ENCODE measurements around the gene LOXL4. TPM values are rescaled to one million over a fixed set of nuclear protein-coding genes. Genes with fewer than 3 reads are reported as not detected.
A peak's percentile ranks its signal among the peaks of the same experiment; 100 is the strongest.

Gene LOXL4
- total and polyA plus RNA-seq, 3 experiments from 2014 or later: 0.43 TPM; not detected in 2

DNA sequence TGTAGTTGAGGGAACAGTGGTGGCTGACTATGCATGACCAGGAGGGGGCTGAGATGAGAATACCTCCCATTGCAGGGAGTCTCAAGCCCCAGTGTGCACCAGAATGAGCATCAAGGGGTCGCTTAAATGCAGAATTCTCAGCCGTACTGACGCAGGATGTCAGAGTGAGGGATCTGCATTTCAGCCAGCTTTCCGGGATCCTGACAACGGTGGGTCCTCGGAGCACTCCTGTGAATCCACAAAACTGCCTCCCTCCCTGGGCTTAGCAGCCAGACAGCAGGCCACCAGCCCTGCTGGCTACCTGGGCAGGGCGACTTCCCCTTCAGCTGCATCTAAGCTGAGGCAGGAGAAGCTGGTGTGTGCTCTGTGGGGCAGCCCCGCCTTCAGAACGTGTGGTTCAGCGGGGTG, 21.8 kb upstream of the LOXL4 start:
- CTCF ChIA-PET: no interaction called here
- Mint-ChIP-seq H3K9me3 (no peaks in the 10 kb centered on the region), H3K27ac (no peak overlapping the region), H3K36me3 (no peaks in the 10 kb centered on the region), H3K4me1 (no peaks in the 10 kb centered on the region), H3K4me3 (no peak overlapping the region), H3K27me3 (peaks cover 18 to 34% of the 10 kb centered on the region in 2 donors)
- peak in 1 of 5 donors; percentile 18 for DNase-seq
- no peaks in the 10 kb centered on the region for H3K27me3 ChIP-seq (ENCODE audit: insufficient read depth, low read length, poor library complexity, severe bottlenecking)
- no peaks in the 10 kb centered on the region for H3K4me1 ChIP-seq (ENCODE audit: insufficient read depth, low read length)
- no peaks in the 10 kb centered on the region for H3K9me3 ChIP-seq (ENCODE audit: low read length)
- H3K27ac ChIP-seq (ENCODE audit: low read depth, low read length): no peak overlapping the region
- H3K4me3 ChIP-seq (ENCODE audit: low read length): no peak overlapping the region
- no peaks in the 10 kb centered on the region for H3K36me3 ChIP-seq (ENCODE audit: insufficient read depth, low read length)
- POLR2A ChIA-PET: no interaction called here

DNA sequence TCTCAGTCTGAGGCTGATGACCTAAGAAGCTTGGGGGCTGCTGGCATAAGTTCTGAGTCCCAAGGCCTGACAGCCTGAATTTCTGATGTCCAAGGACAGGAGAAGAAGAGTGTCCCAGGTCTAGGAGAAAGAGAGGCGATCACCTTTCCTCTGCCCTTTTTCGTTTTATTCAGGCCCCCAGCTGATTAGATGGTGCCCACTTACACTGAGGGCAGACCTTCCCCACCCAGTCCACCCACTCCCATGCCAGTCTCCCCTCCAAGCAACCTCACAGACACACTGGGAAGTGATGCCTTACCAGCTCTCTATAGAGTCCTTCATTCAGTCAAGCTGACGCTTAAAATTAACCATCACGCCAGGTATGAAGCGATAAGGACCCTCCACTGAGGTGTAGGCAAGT, 19.3 kb upstream of the LOXL4 start:
- no peak overlapping the region for H3K27ac ChIP-seq (ENCODE audit: low read depth, low read length)
- CTCF ChIA-PET: no interaction called here
- Mint-ChIP-seq H3K4me1 (no peaks in the 10 kb centered on the region), H3K27me3 (peaks cover 19 to 43% of the 10 kb centered on the region in 2 donors), H3K27ac (no peak overlapping the region), H3K36me3 (peaks cover 0 to under 1% (median 0%) of the 10 kb centered on the region in 3 donors), H3K9me3 (peaks cover 0 to 3% (median 0%) of the 10 kb centered on the region in 5 donors), H3K4me3 (no peak overlapping the region)
- H3K9me3 ChIP-seq (ENCODE audit: low read length): no peaks in the 10 kb centered on the region
- POLR2A ChIA-PET: no interaction called here
- H3K36me3 ChIP-seq (ENCODE audit: insufficient read depth, low read length): no peaks in the 10 kb centered on the region
- DNase-seq: no peak
- H3K27me3 ChIP-seq (ENCODE audit: insufficient read depth, low read length, poor library complexity, severe bottlenecking): no peaks in the 10 kb centered on the region
- no peak overlapping the region for H3K4me3 ChIP-seq (ENCODE audit: low read length)
- no peaks in the 10 kb centered on the region for H3K4me1 ChIP-seq (ENCODE audit: insufficient read depth, low read length)

DNA sequence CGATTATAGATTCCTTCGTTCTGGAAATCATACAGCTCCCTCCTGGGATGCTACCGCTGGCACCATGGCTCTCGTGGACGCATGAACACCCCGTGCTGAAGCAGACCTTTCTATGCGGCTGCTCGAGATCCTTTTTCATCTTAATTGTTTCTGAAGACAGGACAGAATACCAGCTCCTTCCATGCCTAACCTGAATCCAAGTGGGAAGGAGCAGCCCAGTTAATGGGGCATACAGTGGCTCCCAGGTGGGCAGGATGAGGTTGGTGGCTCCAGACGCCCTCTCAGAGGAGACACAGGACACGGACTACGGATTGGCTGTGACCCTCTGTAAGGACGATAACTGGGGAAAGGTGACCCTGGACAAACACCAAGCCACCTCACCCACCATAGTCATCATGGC, 18.4 kb upstream of the LOXL4 start:
- CTCF ChIA-PET: no interaction called here
- DNase-seq: no peak
- Mint-ChIP-seq H3K4me3 (no peak overlapping the region), H3K27me3 (peaks cover 19 to 49% of the 10 kb centered on the region in 2 donors), H3K9me3 (peaks cover 0 to 12% (median 7%) of the 10 kb centered on the region in 5 donors), H3K4me1 (no peaks in the 10 kb centered on the region), H3K27ac (peak overlapping the region in 1 of 8 donors; percentile 81), H3K36me3 (peaks cover 0 to 10% (median 2%) of the 10 kb centered on the region in 3 donors)
- Histone ChIP-seq H3K27me3 (ENCODE audit: insufficient read depth, low read length, poor library complexity, severe bottlenecking) (no peaks in the 10 kb centered on the region), H3K4me1 (ENCODE audit: insufficient read depth, low read length) (no peaks in the 10 kb centered on the region), H3K4me3 (ENCODE audit: low read length) (no peak overlapping the region), H3K36me3 (ENCODE audit: insufficient read depth, low read length) (no peaks in the 10 kb centered on the region), H3K9me3 (ENCODE audit: low read length) (no peaks in the 10 kb centered on the region), H3K27ac (ENCODE audit: low read depth, low read length) (no peak overlapping the region)
- POLR2A ChIA-PET: no interaction called here

DNA sequence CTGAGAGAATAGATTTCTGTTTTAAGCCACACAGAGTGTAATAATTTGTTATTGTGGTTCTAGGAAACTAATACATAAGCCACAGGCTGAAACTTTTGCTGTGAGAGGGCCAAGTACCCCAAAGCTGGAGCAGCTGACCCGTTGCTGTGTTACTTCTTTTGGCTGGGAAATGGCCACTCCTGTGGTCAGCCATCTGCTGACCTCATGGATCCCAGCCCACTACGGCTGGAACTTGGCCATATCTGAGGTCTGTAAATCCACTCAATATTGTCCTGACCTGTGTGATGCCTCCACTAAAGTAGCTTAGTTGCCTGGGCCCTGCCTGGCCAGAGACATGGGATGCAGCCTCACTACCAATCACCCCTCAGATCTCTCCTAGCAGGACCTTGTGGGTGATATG, 17.4 kb upstream of the LOXL4 start:
- no peaks in the 10 kb centered on the region for H3K27me3 ChIP-seq (ENCODE audit: insufficient read depth, low read length, poor library complexity, severe bottlenecking)
- DNase-seq: no peak
- H3K9me3 ChIP-seq (ENCODE audit: low read length): no peaks in the 10 kb centered on the region
- Mint-ChIP-seq H3K27ac (no peak overlapping the region), H3K4me3 (no peak overlapping the region), H3K9me3 (peaks cover 3 to 18% (median 11%) of the 10 kb centered on the region in 5 donors), H3K4me1 (no peaks in the 10 kb centered on the region), H3K36me3 (peaks cover 0 to 15% (median 4%) of the 10 kb centered on the region in 3 donors), H3K27me3 (peaks cover 19 to 49% of the 10 kb centered on the region in 2 donors)
- CTCF ChIA-PET: no interaction called here
- no peaks in the 10 kb centered on the region for H3K36me3 ChIP-seq (ENCODE audit: insufficient read depth, low read length)
- no peak overlapping the region for H3K4me3 ChIP-seq (ENCODE audit: low read length)
- no peak overlapping the region for H3K27ac ChIP-seq (ENCODE audit: low read depth, low read length)
- POLR2A ChIA-PET: no interaction called here
- H3K4me1 ChIP-seq (ENCODE audit: insufficient read depth, low read length): no peaks in the 10 kb centered on the region

DNA sequence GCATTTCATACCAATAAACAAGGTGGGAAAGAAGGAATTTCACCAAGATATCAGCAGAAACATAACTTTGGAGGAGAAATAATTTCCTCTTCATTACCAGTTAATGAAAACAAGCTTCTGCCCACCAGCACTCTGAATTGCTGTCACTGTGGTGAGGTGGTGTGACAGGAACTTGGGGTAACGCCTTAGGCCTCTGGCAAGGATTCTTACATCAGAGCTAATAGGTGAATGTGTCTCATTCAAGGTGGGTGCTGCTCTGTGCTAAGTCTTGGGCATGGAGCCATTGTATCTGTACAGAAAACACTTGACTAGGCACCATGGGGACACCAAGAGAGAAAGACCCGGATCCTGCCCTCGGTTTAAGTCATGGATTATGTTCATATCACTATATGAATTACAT, 8.3 kb upstream of the LOXL4 start:
- ChIA-PET POLR2A (interaction anchor here (0.6 kb wide), 1 partner anchor 12 kb away, joined by 3 read pairs; no protein-coding TSS in a partner anchor), CTCF (no interaction called here)
- Histone ChIP-seq H3K27ac (ENCODE audit: low read depth, low read length) (no peak overlapping the region), H3K27me3 (ENCODE audit: insufficient read depth, low read length, poor library complexity, severe bottlenecking) (no peaks in the 10 kb centered on the region), H3K4me3 (ENCODE audit: low read length) (no peak overlapping the region), H3K9me3 (ENCODE audit: low read length) (no peaks in the 10 kb centered on the region), H3K36me3 (ENCODE audit: insufficient read depth, low read length) (no peaks in the 10 kb centered on the region), H3K4me1 (ENCODE audit: insufficient read depth, low read length) (no peaks in the 10 kb centered on the region)
- H3K27me3 Mint-ChIP-seq: peaks cover 7 to 38% of the 10 kb centered on the region in 2 donors
- peaks cover 0 to 7% (median 3%) of the 10 kb centered on the region in 3 donors for H3K36me3 Mint-ChIP-seq
- H3K27ac Mint-ChIP-seq: peak overlapping the region in 1 of 8 donors; percentile 74
- H3K9me3 Mint-ChIP-seq: peaks cover 3 to 7% (median 4%) of the 10 kb centered on the region in 5 donors
- no peak for DNase-seq
- peaks cover 0 to 2% (median 0%) of the 10 kb centered on the region in 3 donors for H3K4me1 Mint-ChIP-seq
- H3K4me3 Mint-ChIP-seq: no peak overlapping the region

DNA sequence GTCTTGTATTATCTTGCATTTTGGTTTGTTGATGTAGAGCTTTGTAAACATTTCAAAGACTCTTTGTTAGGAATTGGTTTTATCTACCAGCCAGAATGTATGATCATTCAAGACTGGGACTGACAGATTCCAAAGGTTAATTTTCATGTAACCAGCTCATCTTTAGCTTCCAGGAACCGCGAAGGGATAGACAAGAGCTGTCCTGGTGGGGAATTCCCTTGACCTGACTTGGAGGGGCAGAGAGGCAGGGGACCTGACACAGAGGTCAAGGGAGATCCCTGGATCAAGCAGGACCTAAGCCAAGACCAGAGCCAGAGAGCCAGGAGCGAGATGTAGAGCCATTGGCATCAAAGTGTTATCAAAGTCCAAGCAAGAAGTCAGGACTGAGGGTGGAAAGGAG, 6.6 kb upstream of the LOXL4 start:
- peaks cover 0 to 2% (median 0%) of the 10 kb centered on the region in 3 donors for H3K4me1 Mint-ChIP-seq
- POLR2A ChIA-PET: no interaction called here
- Histone ChIP-seq H3K9me3 (ENCODE audit: low read length) (no peaks in the 10 kb centered on the region), H3K4me1 (ENCODE audit: insufficient read depth, low read length) (no peaks in the 10 kb centered on the region), H3K27ac (ENCODE audit: low read depth, low read length) (no peak overlapping the region), H3K4me3 (ENCODE audit: low read length) (no peak overlapping the region), H3K36me3 (ENCODE audit: insufficient read depth, low read length) (no peaks in the 10 kb centered on the region), H3K27me3 (ENCODE audit: insufficient read depth, low read length, poor library complexity, severe bottlenecking) (no peaks in the 10 kb centered on the region)
- DNase-seq: no peak
- no peak overlapping the region for H3K4me3 Mint-ChIP-seq
- H3K36me3 Mint-ChIP-seq: peaks cover 0 to 3% (median 0%) of the 10 kb centered on the region in 3 donors
- CTCF ChIA-PET: no interaction called here
- peaks cover 13 to 42% of the 10 kb centered on the region in 2 donors for H3K27me3 Mint-ChIP-seq
- no peaks in the 10 kb centered on the region for H3K9me3 Mint-ChIP-seq
- H3K27ac Mint-ChIP-seq: peak overlapping the region in 2 of 8 donors; percentile 48 to 69

DNA sequence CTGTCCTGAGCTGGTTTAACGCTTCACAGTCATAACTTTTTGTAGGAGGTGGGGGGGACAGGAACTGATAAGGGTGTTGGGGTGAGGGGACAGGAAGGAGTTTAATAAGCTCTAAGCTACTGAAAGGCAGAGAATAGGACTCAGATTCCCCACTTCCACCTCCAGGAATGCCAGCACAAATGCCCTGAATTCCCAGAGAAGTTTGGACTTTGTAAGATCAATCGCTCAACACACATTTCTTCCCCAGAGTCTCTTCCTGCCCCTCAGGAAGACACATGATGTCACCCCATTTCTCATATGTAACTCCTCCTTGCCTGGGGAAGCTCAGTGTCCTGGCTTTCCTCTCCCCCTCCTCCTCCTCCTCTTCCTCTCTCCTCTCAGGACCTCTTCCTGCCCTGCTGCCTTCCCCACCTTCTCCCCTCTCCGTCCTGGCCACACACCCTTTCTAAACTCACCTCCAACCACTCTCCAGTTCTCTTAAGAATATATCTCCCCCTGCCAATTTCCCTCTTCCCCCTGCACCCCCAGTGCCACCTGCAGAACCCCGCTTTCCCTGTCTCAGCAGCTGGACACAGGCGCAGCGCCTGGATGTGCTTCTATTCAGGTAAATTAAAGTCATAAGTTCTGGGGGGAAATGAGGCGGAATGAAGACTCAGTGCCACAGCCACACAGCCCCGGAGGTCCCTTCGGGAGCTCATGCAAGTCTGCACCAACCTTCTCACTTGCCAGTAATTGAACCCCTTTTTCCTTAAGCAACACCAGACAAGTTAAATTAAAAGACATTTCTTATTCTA, 5.3 kb upstream of the LOXL4 start:
- Histone ChIP-seq H3K36me3 (ENCODE audit: insufficient read depth, low read length) (no peaks in the 10 kb centered on the region), H3K27me3 (ENCODE audit: insufficient read depth, low read length, poor library complexity, severe bottlenecking) (peaks cover 3% of the 10 kb centered on the region), H3K4me3 (ENCODE audit: low read length) (no peak overlapping the region), H3K27ac (ENCODE audit: low read depth, low read length) (no peak overlapping the region), H3K4me1 (ENCODE audit: insufficient read depth, low read length) (no peaks in the 10 kb centered on the region), H3K9me3 (ENCODE audit: low read length) (no peaks in the 10 kb centered on the region)
- peak overlapping the region in 2 of 8 donors; percentile 40 to 51 for H3K27ac Mint-ChIP-seq
- peaks cover 0 to 3% (median 0%) of the 10 kb centered on the region in 3 donors for H3K36me3 Mint-ChIP-seq
- ChIA-PET CTCF (no interaction called here), POLR2A (no interaction called here)
- peaks cover 21 to 50% of the 10 kb centered on the region in 2 donors for H3K27me3 Mint-ChIP-seq
- H3K9me3 Mint-ChIP-seq: no peaks in the 10 kb centered on the region
- no peak overlapping the region for H3K4me3 Mint-ChIP-seq
- H3K4me1 Mint-ChIP-seq: peaks cover 0 to 8% (median 4%) of the 10 kb centered on the region in 3 donors
- no peak for DNase-seq

DNA sequence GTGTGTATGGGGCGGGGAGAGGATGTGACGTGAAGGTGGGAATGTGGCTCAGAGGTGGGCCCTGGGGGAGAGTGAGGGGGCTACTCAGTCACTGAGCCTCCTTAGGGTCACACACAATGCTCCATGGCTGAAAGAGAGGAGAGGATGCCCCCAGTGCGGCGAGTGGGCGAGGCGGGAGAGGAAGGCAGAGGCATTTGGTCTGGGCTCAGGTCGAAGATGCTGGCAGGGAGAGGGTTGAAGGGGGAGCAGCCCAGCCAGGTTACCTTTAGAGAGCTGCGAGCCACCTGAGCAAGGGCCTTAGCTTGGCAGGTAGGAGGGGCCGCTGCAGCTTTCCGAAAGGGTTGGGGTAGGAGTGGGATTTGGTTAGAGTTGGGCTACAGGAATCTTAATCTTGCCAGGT, 4.7 kb upstream of the LOXL4 start:
- CTCF ChIA-PET: no interaction called here
- Mint-ChIP-seq H3K27ac (peak overlapping the region in 1 of 8 donors; percentile 40), H3K27me3 (peaks cover 21 to 52% of the 10 kb centered on the region in 2 donors), H3K4me3 (peak overlapping the region in 1 of 7 donors; percentile 55), H3K4me1 (peaks cover 0 to 11% (median 6%) of the 10 kb centered on the region in 3 donors), H3K9me3 (no peaks in the 10 kb centered on the region), H3K36me3 (peaks cover 0 to 3% (median 0%) of the 10 kb centered on the region in 3 donors)
- Histone ChIP-seq H3K27ac (ENCODE audit: low read depth, low read length) (no peak overlapping the region), H3K36me3 (ENCODE audit: insufficient read depth, low read length) (no peaks in the 10 kb centered on the region), H3K4me3 (ENCODE audit: low read length) (no peak overlapping the region), H3K27me3 (ENCODE audit: insufficient read depth, low read length, poor library complexity, severe bottlenecking) (peaks cover 3% of the 10 kb centered on the region), H3K4me1 (ENCODE audit: insufficient read depth, low read length) (peaks cover 3% of the 10 kb centered on the region), H3K9me3 (ENCODE audit: low read length) (no peaks in the 10 kb centered on the region)
- no peak for DNase-seq
- POLR2A ChIA-PET: no interaction called here

Data from CD8-positive, alpha-beta memory T cell (primary cell).